ENCODE data around the gene PSMG4.

PSMG4 gene

DNA sequence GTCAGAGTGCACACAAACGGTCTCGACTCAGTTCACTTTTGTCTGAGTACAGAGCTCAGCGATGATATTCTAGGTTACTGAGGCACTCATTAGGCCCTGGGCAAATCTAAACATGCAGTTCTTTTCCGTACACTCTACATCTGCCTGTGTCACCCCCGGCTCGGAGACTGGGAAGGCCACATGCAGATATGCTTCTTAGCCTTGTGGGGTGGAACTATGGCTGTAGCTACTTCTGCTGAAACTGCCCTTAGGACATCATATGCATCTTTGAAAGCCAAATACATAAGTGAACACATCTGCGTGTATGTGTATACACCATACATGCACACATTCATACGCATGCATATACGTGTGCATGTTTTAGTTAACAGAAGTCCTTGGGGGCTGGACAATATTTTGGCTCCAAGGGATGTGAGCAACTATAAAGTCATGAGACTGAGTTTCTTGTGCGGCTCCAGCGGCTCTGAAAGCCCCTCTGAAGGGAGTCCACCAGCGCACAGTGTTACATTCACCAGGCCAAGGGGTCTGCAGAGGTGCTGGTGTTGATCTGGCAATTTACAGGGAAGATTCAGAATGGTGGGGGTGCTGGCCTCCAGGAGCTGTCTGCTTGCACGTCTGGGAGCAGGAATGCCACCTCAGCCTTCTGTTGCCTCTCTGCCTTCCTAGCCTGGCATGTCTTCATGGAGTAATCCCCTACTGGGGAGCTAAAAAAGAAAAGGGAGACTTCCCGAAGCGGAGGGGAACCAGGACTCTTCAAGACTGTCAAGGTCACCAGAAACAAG is 31.6 kb downstream of the PSMG4 start:
- no peak for DNase-seq (ENCODE audit: low read depth)

- no peak for DNase-seq (ENCODE audit: low read depth)
Observed at GRCh38 chr6:3290931-3291211, 32.1 kb downstream of the PSMG4 start.

DNA sequence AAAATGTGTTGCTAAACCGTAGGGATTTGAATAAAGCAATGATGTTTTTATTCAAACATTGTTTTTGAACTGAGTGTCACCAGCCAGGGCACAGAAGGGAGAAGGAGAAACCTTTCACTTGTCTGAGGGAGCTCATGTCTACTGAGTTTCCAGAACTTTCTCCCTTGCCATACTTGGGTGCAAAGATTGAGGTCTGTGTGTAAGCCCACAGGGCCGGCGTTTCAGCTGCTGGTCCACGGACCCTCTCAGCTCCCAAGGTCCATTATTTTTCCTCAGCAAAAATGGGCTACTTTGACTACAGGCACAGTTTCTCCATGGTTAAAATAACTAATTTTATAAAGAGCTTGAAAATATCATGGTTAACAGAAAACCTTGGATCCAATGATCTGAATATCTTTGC is 32.6 kb downstream of the PSMG4 start:
- no peak for DNase-seq (ENCODE audit: low read depth)

- no peak for DNase-seq (ENCODE audit: low read depth)
Observed at GRCh38 chr6:3291987-3292386, 33.2 kb downstream of the PSMG4 start.

- no peak for DNase-seq (ENCODE audit: low read depth)
Observed at GRCh38 chr6:3292431-3293197, 33.9 kb downstream of the PSMG4 start.

DNA sequence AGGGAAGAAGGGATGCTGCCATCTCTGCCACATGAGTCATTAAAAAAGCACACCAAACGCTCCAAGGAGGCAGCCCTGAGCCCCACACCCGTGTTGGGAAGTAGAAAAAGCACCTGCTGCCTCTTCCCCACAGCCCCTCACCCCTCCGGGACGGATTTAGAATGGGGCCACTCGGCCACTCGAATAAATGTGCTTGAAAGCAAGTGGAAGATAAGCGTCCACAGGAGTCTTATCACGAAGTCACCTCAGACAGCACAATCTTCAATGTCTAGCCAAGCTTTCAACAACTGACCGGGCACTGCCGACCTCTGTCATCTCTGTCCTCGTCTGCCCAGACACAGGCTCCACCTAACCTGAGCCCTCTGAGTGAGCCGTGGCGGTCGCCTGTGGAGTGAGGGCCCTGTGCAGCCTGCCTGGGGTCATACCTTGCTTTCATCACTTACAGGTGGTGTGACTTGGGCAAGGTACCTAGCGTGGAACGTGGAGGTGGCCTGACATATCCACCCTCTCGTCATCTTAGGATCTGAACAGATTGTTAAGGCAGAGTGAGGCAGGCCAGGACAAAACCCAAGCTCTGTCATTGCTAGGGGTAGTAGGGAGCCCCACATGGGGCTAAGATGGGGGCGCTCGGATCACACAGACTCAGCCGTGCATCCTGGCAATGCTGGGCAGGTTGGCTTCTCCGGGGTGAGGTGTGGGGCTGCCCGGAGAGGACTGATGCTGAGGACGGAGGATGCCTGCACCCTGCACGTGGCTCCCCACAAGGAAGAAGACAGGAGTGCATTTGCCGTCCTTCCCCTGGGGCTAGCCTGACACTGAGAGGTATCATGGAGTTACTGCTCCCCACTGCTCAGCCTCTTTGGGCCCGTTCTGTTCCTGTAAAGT is 34.8 kb downstream of the PSMG4 start:
- no peak for DNase-seq (ENCODE audit: low read depth)

- no peak for DNase-seq (ENCODE audit: low read depth)
Observed at GRCh38 chr6:3294396-3294795, 35.6 kb downstream of the PSMG4 start.

DNA sequence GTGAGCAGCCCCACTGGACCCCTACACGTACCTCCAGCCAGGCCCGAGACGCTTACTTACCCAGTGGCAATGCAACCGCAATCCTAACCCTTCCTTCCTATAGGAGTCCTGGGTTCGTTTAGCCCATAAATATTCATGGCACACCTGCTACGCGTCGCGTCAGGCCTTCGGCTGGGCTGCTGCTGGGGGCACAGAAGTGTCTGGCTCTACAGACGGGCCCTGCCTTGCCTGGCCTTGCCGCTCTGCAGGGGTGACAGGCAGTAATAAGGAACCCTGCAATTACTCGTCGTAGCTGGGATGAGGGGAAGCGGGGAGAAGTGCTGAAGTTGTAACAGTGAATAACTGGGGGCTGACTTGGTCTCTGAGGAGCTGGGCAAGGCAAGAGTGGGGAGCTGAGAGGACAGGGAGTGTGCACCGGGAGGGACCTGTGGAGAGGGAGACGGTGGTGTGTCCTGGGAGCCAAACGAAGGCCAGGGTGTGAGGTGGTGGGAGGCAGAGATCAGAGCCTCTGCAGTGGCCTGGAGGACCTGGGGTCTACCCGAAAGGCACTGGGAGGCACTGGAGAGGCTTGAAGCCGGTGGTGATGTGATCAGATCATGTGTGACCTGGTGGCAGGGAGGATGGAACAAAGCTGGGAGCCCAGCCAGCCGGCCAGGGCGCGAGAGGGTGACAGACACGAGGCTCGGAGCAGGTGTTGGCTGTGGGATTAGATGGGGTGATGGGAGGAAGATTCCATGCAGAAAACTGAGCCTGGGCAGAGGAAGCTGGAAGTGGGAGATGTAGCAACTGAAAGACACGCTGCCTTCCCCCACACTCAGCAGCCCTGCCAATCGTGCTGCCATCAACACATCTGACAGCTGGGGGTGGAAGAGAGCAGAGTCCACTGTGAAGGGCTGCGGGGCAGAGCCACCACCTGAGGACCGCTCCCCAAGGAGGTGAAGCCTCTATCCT is 36.4 kb downstream of the PSMG4 start:
- no peak for DNase-seq (ENCODE audit: low read depth)

DNA sequence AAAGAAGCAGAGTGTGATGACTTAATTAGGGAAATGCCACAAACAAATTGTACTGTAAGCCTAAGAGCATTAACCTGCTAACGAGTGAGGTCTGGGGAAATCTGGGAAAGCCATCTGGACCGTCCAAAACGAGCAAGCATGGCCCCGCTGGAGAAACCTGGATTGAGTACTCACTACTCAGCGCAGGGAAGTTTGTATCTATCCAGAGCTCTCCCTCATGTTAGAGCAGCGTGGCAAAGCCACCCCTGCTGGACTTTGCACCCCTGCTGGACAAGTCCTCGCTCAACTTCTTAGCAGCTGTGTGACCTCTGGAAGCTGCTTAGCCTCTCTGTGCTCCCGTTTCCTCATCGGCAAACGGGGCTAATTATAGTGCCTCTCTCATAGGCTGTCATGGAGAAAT is 37.3 kb downstream of the PSMG4 start:
- no peak for DNase-seq (ENCODE audit: low read depth)

DNA sequence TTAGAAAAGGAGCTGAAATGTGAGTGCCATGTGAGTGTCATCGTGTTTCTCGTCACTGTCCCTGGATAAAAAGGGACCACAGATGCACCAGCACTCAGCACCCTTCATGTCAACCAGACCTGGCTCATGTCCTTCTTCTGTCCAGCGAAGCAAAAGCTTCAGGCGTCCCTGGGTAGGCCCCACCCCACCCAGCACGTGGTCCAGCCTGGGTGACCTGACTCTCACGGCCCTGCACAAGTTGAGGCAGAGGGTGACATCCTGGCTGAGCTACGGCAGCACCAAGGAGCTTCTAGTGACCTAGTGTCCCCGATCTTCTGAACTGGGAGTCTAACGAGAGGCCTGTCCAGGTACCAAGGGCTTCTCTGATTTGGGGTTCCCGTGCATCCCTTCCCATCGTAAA is 37.8 kb downstream of the PSMG4 start:
- DNase-seq (ENCODE audit: low read depth), result no peak

DNA sequence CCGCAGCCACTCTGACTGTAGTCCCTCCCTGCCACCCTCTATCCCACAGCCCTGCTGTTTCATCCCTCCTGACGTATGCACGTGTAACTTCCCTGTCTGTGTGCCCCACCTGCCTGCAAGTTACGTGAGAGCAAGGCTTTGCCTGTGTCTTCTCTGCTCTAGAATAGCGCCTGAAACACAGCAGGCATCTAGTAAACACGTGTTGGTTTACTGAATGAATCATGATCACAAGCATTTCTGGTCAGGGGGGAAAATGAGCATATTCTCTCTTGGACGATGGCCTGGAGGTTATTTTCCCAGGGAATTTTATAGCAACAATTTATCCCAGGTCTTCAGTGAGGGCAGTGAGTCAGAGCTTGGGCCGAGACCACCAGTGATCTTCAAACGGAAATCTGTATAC is 38.3 kb downstream of the PSMG4 start:
- no peak for DNase-seq (ENCODE audit: low read depth)

DNA sequence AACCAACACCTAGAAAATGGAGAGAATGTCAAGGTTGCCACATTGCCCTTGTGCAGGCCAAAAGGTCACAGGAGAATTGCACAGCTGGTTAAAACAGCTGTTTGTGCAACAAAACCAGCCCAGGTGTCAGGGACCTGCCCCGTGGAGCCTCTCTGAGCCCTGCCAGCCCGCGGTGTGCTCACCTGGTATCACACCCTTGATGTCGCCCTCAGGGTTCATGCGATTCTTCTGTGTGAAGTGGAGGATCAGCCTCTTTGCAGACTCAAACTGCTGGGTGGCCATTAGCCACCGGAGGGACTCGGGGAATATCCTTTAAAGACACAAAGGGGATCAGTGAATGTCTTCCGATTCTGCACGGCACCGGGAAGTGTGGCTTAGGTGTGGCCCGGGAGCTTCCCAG is 39.2 kb downstream of the PSMG4 start:
- no peak for DNase-seq (ENCODE audit: low read depth)

- no peak for DNase-seq (ENCODE audit: low read depth)
Observed at GRCh38 chr6:3299221-3299620, 40.5 kb downstream of the PSMG4 start.

- DNase-seq (ENCODE audit: low read depth), result no peak
Observed at GRCh38 chr6:3301506-3301905, 42.8 kb downstream of the PSMG4 start.

DNA sequence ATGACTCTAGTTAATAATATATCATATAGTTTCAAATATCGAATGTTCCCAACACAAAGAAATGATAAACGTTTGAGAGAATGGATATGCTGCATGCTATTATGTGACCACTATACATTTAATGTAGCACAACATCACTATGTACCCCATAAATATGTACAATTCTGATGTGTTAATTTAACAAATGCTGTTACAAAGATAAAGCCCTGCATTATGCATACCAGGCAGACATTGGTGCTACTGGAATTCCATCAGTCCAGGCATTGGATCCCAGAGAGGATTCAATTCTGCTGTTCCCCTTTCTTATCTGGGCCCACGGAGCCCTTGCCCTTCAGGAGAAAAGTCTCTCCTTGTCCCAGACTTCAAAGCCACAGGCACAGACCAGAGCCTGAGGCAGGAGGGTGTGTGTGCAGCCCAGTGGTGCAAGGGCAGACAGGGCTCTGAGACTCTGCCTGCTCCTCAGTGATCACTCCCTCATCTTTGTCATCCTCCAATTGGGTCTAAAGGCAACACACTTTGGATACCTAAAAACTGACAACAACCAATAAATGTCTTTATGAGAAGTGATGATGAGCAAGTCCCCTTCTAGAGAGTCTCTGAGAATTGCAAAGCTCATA is 45.2 kb downstream of the PSMG4 start:
- no peak for DNase-seq (ENCODE audit: low read depth)

GRCh38 chr6:3304500-3305215 is 45.9 kb downstream of the PSMG4 start:
- DNase-seq (ENCODE audit: low read depth), result no peak

DNA sequence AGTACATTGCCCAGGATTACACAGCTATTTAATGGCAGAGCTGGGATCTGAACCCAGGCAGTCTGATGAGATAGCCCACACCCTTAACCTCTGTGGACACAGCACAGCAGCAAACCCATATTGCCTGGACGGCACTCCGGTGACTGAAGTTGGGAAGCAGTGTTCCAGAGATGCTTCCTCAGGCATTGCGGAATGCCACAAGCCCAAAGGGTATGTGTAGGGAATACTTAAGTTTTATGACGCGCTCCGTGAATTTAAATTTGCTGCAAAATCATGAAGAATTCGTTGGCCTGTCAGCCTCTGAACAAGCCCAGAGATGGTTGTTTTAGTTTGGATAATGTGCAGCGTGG is 46.4 kb downstream of the PSMG4 start:
- no peak for DNase-seq (ENCODE audit: low read depth)

DNA sequence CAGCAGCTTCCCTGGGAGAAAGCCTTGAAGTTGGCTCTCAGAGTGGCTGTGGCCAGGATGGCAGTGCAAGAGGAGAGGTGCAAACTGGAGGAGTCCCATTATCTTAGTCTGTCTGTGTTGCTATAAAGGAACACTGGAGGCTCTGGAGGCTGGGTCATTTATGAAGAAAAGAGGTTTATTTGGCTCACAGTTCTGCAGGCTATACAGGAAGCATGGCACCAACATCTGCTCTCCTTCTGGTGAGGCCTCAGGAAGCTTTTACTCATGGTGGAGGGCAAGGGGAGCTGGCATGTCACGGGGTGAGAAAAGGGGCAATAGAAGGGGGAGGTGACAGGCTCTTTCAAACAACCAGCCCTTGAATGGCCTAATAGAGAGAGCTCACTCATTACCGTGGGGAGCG is 47.1 kb downstream of the PSMG4 start:
- DNase-seq (ENCODE audit: low read depth), result no peak

- no peak for DNase-seq (ENCODE audit: low read depth)
Observed at GRCh38 chr6:3306848-3307247, 48.1 kb downstream of the PSMG4 start.

DNA sequence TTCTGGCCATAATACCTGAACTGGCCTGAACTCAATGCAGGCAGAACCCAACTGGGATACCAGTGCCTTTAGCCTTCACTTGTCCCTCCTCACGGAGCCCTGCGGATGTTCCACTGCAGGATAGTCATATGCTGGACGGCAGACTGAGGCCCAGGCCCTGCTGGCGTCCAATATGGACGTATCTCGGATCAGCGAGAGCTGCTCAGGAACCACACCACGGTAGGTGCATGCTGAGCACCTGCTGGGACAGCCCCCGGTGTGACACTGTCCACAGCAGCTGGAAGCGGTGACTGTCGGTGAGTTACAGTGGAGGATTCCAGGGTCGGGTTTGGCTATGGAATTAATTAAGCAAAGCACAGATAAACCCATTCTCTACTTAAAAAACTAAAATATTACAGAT is 48.7 kb downstream of the PSMG4 start:
- DNase-seq (ENCODE audit: low read depth), result no peak

DNA sequence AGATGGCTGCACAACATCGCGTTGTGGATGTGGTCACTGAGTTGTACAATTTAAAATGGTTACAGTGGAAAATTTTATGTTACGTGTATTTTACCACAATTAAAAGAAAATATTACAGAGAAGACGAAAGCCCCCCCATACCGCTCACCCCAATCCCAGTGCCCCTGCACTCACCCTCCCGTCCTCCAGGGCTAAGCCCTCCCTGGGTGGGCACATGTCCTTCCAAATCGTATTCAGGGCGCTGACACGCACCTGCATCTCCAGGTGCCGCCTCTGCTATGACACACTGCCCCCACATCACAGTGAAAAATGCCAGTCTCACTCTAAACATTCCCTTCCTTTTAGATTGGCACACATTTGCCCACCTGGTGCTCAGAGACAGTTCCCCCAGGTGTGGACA is 49.4 kb downstream of the PSMG4 start:
- no peak for DNase-seq (ENCODE audit: low read depth)
